Liver (tissue), 9 donors: Measurements from ENCODE around the gene CRYBB3. TPM values are rescaled to one million over a fixed set of nuclear protein-coding genes. Genes with fewer than 3 reads are reported as not detected.
A peak's percentile ranks its signal among the peaks of the same experiment; 100 is the strongest.

Experiments used
- DNase-seq: peaks from one replicate; pipeline ENCODE4 v3.0.0-alpha.2; 2017; ENCODE audit warnings: low spot score
- H3K27ac ChIP-seq, 2 donors: one replicate each; pipeline ENCODE4 v1.7.0; 2013; ENCODE audit warnings: inconsistent platforms in 2 of 2, low read length in 2 of 2, control low read depth in 1 of 2, low read depth in 1 of 2, mild to moderate bottlenecking in 1 of 2
- H3K27me3 ChIP-seq, 4 donors: one replicate each; pipeline versions ENCODE4 v1.6.1 to v1.7.0; 2013; ENCODE audit warnings: low read length in 3 of 4, inconsistent platforms in 1 of 4, mild to moderate bottlenecking in 1 of 4, moderate library complexity in 1 of 4; ENCODE audit not compliant: control insufficient read depth in 4 of 4, insufficient read depth in 4 of 4
- H3K36me3 ChIP-seq, 4 donors: one replicate each; pipeline versions ENCODE4 v1.6.1 to v1.7.0; 2013; ENCODE audit warnings: low read length in 3 of 4, mild to moderate bottlenecking in 3 of 4, low read depth in 1 of 4, moderate library complexity in 1 of 4; ENCODE audit not compliant: control insufficient read depth in 4 of 4, insufficient read depth in 3 of 4
- H3K4me1 ChIP-seq, 4 donors: one replicate each; pipeline versions ENCODE4 v1.6.1 to v1.7.0; 2013; ENCODE audit warnings: low read length in 3 of 4, mild to moderate bottlenecking in 3 of 4, moderate library complexity in 1 of 4; ENCODE audit not compliant: control insufficient read depth in 4 of 4, insufficient read depth in 4 of 4
- H3K4me3 ChIP-seq, 3 donors: one replicate each; pipeline versions ENCODE4 v1.6.1 to v1.7.0; 2013; ENCODE audit warnings: low read length in 3 of 3, control low read depth in 1 of 3, low read depth in 1 of 3, mild to moderate bottlenecking in 1 of 3
- H3K9ac ChIP-seq, 2 donors: one replicate each; pipeline ENCODE4 v1.7.0; 2013; ENCODE audit warnings: low read length in 2 of 2, mild to moderate bottlenecking in 2 of 2, moderate library complexity in 2 of 2, control low read depth in 1 of 2, low read depth in 1 of 2
- H3K9me3 ChIP-seq, 4 donors: one replicate each; pipeline versions ENCODE4 v1.6.1 to v1.7.0; 2013; ENCODE audit warnings: low read length in 3 of 4; ENCODE audit not compliant: control insufficient read depth in 4 of 4
- ATF3 ChIP-seq: IDR thresholded peaks from 2 replicates; pipeline ENCODE4 v1.6.1; 2016; ENCODE audit warnings: antibody characterized with exemption
- CTCF ChIP-seq: fragments of 150-350 bp; IDR thresholded peaks from 2 replicates; pipeline ENCODE4 v1.5.1; 2017; ENCODE audit warnings: improper control_type of control experiment, low read depth, low read length; ENCODE audit not compliant: missing input control
- EGR1 ChIP-seq, 2 donors: IDR thresholded peaks; 2 replicates each; pipeline ENCODE4 v1.6.1; 2016 to 2018; ENCODE audit warnings: antibody characterized with exemption in 2 of 2, low read depth in 2 of 2
- FOXA1 ChIP-seq: IDR thresholded peaks from 2 replicates; pipeline ENCODE4 v1.6.1; 2016; ENCODE audit warnings: antibody characterized with exemption
- FOXA2 ChIP-seq: IDR thresholded peaks from 2 replicates; pipeline ENCODE4 v1.6.1; 2016; ENCODE audit warnings: antibody characterized with exemption
- GABPA ChIP-seq, 2 donors: IDR thresholded peaks in 1 of 2; conservative IDR thresholded peaks in 1 of 2; 2 replicates each; pipeline ENCODE4 v1.6.1; 2016; ENCODE audit warnings: antibody characterized with exemption in 2 of 2, mild to moderate bottlenecking in 1 of 2, moderate library complexity in 1 of 2
- HNF4A ChIP-seq, 2 donors: conservative IDR thresholded peaks; 2 replicates each; pipeline ENCODE4 v1.6.1; 2016; ENCODE audit warnings: antibody characterized with exemption in 2 of 2, mild to moderate bottlenecking in 2 of 2
- HNF4G ChIP-seq: IDR thresholded peaks from 2 replicates; pipeline ENCODE4 v1.6.1; 2016; ENCODE audit warnings: antibody characterized with exemption
- JUND ChIP-seq, 2 donors: IDR thresholded peaks; 2 replicates each; pipeline ENCODE4 v1.6.1; 2016; ENCODE audit warnings: antibody characterized with exemption in 2 of 2
- MAX ChIP-seq: IDR thresholded peaks from 2 replicates; pipeline ENCODE4 v1.6.1; 2016; ENCODE audit warnings: antibody characterized with exemption
- NR2F2 ChIP-seq: IDR thresholded peaks from 2 replicates; pipeline ENCODE4 v1.6.1; 2016; ENCODE audit warnings: antibody characterized with exemption
- RAD21 ChIP-seq, 2 donors: IDR thresholded peaks; 2 replicates each; pipeline ENCODE4 v1.6.1; 2016; ENCODE audit warnings: antibody characterized with exemption in 2 of 2, mild to moderate bottlenecking in 2 of 2
- REST ChIP-seq: IDR thresholded peaks from 2 replicates; pipeline ENCODE4 v1.6.1; 2016; ENCODE audit warnings: antibody characterized with exemption, mild to moderate bottlenecking
- RXRA ChIP-seq, 2 donors: IDR thresholded peaks; 2 replicates each; pipeline ENCODE4 v1.6.1; 2017 to 2018; ENCODE audit warnings: antibody characterized with exemption in 2 of 2, mild to moderate bottlenecking in 1 of 2
- SP1 ChIP-seq: IDR thresholded peaks from 2 replicates; pipeline ENCODE4 v1.6.1; 2018; ENCODE audit warnings: antibody characterized with exemption, mild to moderate bottlenecking
- TAF1 ChIP-seq: conservative IDR thresholded peaks from 2 replicates; pipeline ENCODE4 v1.6.1; 2016; ENCODE audit warnings: antibody characterized with exemption, mild to moderate bottlenecking
- YY1 ChIP-seq: IDR thresholded peaks from 2 replicates; pipeline ENCODE4 v1.6.1; 2016; ENCODE audit warnings: antibody characterized with exemption, mild to moderate bottlenecking
- ZBTB33 ChIP-seq: IDR thresholded peaks from 2 replicates; pipeline ENCODE4 v1.6.1; 2016; ENCODE audit warnings: antibody characterized with exemption
- WGBS: extraction: QIAGEN DNeasy Blood & Tissue Kit; methylation state at CpG from one replicate; pipeline ENCODE4 v1.1.7; 2013; 5-methylcytosine and 5-hydroxymethylcytosine counted together
- polyA plus RNA-seq, 2 donors: library from polyadenylated mRNA; stranded (reverse) in 1 of 2; unstranded in 1 of 2; fragments of 200-250 nt in 1 of 2; fragments of >200 nt in 1 of 2; fragmentation: Nextera tagmentation in 1 of 2; extraction: Ambion mirVana in 1 of 2; gene quantifications; one replicate each; pipeline versions ENCODE4 v1.2.1 to v1.2.3, GENCODE V29; 2013 to 2015
- total RNA-seq, 2 donors: library from RNA; depleted of rRNA; stranded (reverse); fragments of >200 nt; gene quantifications; one replicate each; pipeline ENCODE4 v1.2.3, GENCODE V29; 2014
- donor health status: healthy.
- donor health status: healthy.
- donor health status: healthy.
- donor health status: healthy.
- donor health status: healthy.

Gene CRYBB3
- total and polyA plus RNA-seq, 4 donors: 0.25 to 0.38 TPM; not detected in 2

- Histone ChIP-seq H3K27ac (peak overlapping the region; percentile 70 to 90), H3K4me1 (peaks cover 28 to 63% (median 47%) of the 10 kb centered on the region in 4 donors), H3K9me3 (no peaks in the 10 kb centered on the region), H3K36me3 (no peaks in the 10 kb centered on the region), H3K9ac (peak overlapping the region in 1 of 2 donors; percentile 4), H3K27me3 (no peaks in the 10 kb centered on the region), H3K4me3 (no peak overlapping the region)
- whole genome bisulfite sequencing: 78% methylated on average over 9 of the region's 9 CpGs
- no peak for DNase-seq
- TF ChIP-seq ATF3: no peak
- TF ChIP-seq YY1: no peak
- no peak for TF ChIP-seq FOXA2
- no peak for TF ChIP-seq NR2F2
- no peak for TF ChIP-seq EGR1 (IDR thresholded peaks at IDR 0.05; ENCODE audit: low read depth in 2 of 2)
- TF ChIP-seq HNF4A (conservative IDR thresholded peaks at IDR 0.05): no peak
- TF ChIP-seq GABPA (IDR thresholded peaks at IDR 0.05 in 1 of 2, conservative IDR thresholded peaks at IDR 0.05 in 1 of 2): no peak
- no peak for TF ChIP-seq HNF4G
- TF ChIP-seq CTCF: no peak
- TF ChIP-seq FOXA1: no peak
- TF ChIP-seq JUND (IDR thresholded peaks at IDR 0.05): no peak
- TF ChIP-seq SP1: no peak
- no peak for TF ChIP-seq MAX
Observed at GRCh38 chr22:25166266-25167040, 33.2 kb upstream of the CRYBB3 start.

- 38% methylated on average over 7 of the region's 7 CpGs for WGBS
- Histone ChIP-seq H3K36me3 (peaks cover 0 to 2% (median 2%) of the 10 kb centered on the region in 4 donors), H3K9ac (peak overlapping the region; percentile 4 to 83), H3K4me1 (peaks cover 28 to 63% (median 49%) of the 10 kb centered on the region in 4 donors), H3K4me3 (no peak overlapping the region), H3K27ac (peak overlapping the region; percentile 90), H3K27me3 (no peaks in the 10 kb centered on the region), H3K9me3 (no peaks in the 10 kb centered on the region)
- DNase-seq: no peak
- TF ChIP-seq TAF1 (peak; percentile 44), RAD21 (IDR thresholded peaks at IDR 0.05) (peak; percentile 48 to 50), GABPA (IDR thresholded peaks at IDR 0.05 in 1 of 2, conservative IDR thresholded peaks at IDR 0.05 in 1 of 2) (no peak), ATF3 (peak; percentile 75), JUND (IDR thresholded peaks at IDR 0.05) (peak; percentile 82 to 85), NR2F2 (peak; percentile 51), RXRA (IDR thresholded peaks at IDR 0.05) (peak; percentile 95), YY1 (no peak), REST (no peak), EGR1 (IDR thresholded peaks at IDR 0.05; ENCODE audit: low read depth in 2 of 2) (peak in 1 of 2 donors; percentile 20), ZBTB33 (peak; percentile 66), HNF4G (peak; percentile 49), CTCF (no peak), FOXA2 (peak; percentile 65), FOXA1 (peak; percentile 63), MAX (peak; percentile 61), SP1 (peak; percentile 92), HNF4A (conservative IDR thresholded peaks at IDR 0.05) (peak; percentile 79 to 86)
Observed at GRCh38 chr22:25167082-25167481, 32.6 kb upstream of the CRYBB3 start.
